Peyer's patch (tissue), 4 donors: ENCODE measurements around the gene COLEC11. TPM values are rescaled to one million over a fixed set of nuclear protein-coding genes. Genes with fewer than 3 reads are reported as not detected.

Experiments
- DNase-seq, 3 donors: peaks; one replicate each; pipeline ENCODE4 v3.0.0-alpha.2; 2017 to 2019
- H3K27ac ChIP-seq, 4 donors: fragments of 200-600 bp; sonication (generic); one replicate each; pipeline ENCODE4 v1.5.1; 2016 to 2019
- H3K27me3 ChIP-seq, 2 donors: fragments of 200-600 bp; sonication (generic); one replicate each; pipeline ENCODE4 v1.5.1; 2019
- H3K36me3 ChIP-seq, 3 donors: fragments of 200-600 bp; sonication (generic); one replicate each; pipeline ENCODE4 v1.5.1; 2016 to 2019
- H3K4me1 ChIP-seq, 4 donors: fragments of 200-600 bp; sonication (generic); one replicate each; pipeline ENCODE4 v1.5.1; 2016 to 2019
- H3K4me3 ChIP-seq, 4 donors: fragments of 200-600 bp; sonication (generic); 1 replicate in 3 of 4; 2 replicates in 1 of 4; pipeline ENCODE4 v1.5.1; 2016 to 2019; ENCODE audit warnings: mild to moderate bottlenecking in 1 of 4
- H3K9me3 ChIP-seq, 4 donors: fragments of 200-600 bp; sonication (generic); one replicate each; pipeline ENCODE4 v1.5.1; 2016 to 2019; ENCODE audit warnings: mild to moderate bottlenecking in 1 of 4
- CTCF ChIP-seq, 6 experiments: fragments of 450-650 bp in 4 of 6; fragments of 200-600 bp in 2 of 6; sonication (generic) in 1 of 6; IDR thresholded peaks; one replicate each; pipeline ENCODE4 v1.5.1; 2017 to 2019; ENCODE audit warnings: antibody characterized with exemption in 6 of 6, mild to moderate bottlenecking in 3 of 6, moderate library complexity in 1 of 6
- POLR2A ChIP-seq, 2 donors: fragments of 450-650 bp; IDR thresholded peaks; one replicate each; pipeline ENCODE4 v1.5.1; 2017; ENCODE audit warnings: antibody characterized with exemption in 2 of 2, mild to moderate bottlenecking in 2 of 2, moderate library complexity in 2 of 2
- total RNA-seq, 4 donors: library from RNA; depleted of rRNA; stranded (reverse); fragments of >200 nt; gene quantifications; one replicate each; pipeline ENCODE4 v1.1.0, GENCODE V29; 2016

Gene COLEC11
- total RNA-seq, 4 donors from 2014 or later, result 0.70 to 5.8 (median 1.1) TPM; not detected in 1

DNA sequence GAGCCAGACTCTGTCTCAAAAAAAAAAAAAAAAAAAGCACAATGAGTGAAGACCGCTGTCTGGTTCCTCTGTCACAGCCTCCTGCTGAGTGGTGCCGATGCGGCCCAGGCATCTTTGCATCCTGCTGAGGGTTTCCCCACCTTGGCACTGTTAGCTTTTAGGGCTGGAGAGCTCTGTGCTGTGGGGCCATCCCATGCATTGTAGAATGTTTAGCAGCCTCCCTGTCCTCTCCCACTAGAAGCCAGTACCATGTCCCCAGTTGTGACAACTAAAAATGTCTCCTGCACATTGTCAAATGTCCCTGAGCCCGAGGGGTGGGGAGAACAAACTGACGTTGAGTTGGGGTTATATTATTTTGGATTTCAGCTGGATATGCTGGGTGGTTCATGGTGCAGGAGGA is 7.9 kb upstream of the COLEC11 start:
- Histone ChIP-seq H3K27me3 (no peaks in the 10 kb centered on the region), H3K36me3 (peaks cover 0 to 10% (median 0%) of the 10 kb centered on the region in 3 donors), H3K4me1 (peaks cover 0 to 6% (median 0%) of the 10 kb centered on the region in 4 donors), H3K27ac (no peak overlapping the region), H3K9me3 (no peaks in the 10 kb centered on the region), H3K4me3 (no peak overlapping the region)
- no peak for DNase-seq
- TF ChIP-seq CTCF (IDR thresholded peaks at IDR 0.05), result no peak
- TF ChIP-seq POLR2A (IDR thresholded peaks at IDR 0.05), result no peak

DNA sequence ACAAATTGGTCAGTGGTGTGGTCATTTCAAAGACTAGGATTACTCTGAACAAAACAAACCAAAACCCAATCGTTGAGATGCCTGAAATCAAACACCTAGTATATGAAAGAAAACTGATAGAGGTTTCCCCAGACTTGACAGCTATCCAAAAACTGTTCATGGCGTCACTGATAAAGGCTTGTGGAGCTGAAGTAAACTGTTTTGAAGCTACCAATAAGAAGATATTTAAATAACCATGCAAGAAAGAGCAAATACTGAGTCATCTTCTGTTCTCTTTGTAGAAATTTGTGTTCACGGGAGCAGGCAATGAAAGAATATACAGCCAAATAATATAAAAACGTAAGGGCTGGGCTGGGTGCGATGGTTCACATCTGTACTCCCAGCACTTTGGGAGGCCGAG is 7.5 kb upstream of the COLEC11 start:
- TF ChIP-seq POLR2A (IDR thresholded peaks at IDR 0.05) (no peak), CTCF (IDR thresholded peaks at IDR 0.05) (no peak)
- Histone ChIP-seq H3K4me1 (peaks cover 0 to 6% (median 0%) of the 10 kb centered on the region in 4 donors), H3K27ac (no peak overlapping the region), H3K36me3 (peaks cover 0 to 8% (median 0%) of the 10 kb centered on the region in 3 donors), H3K9me3 (no peaks in the 10 kb centered on the region), H3K27me3 (no peaks in the 10 kb centered on the region), H3K4me3 (no peak overlapping the region)
- DNase-seq, result no peak

- H3K4me1 ChIP-seq, result peaks cover 0 to 6% (median 0%) of the 10 kb centered on the region in 4 donors
- peaks cover 0 to 8% (median 0%) of the 10 kb centered on the region in 3 donors for H3K36me3 ChIP-seq
- H3K4me3 ChIP-seq, result no peak overlapping the region
- DNase-seq, result no peak
- no peak for TF ChIP-seq CTCF (IDR thresholded peaks at IDR 0.05)
- TF ChIP-seq POLR2A (IDR thresholded peaks at IDR 0.05), result no peak
- no peaks in the 10 kb centered on the region for H3K9me3 ChIP-seq
- H3K27ac ChIP-seq, result no peak overlapping the region
- no peaks in the 10 kb centered on the region for H3K27me3 ChIP-seq
These were observed 6.8 kb upstream of the COLEC11 start for GRCh38 chr2:3588084-3588483.

DNA sequence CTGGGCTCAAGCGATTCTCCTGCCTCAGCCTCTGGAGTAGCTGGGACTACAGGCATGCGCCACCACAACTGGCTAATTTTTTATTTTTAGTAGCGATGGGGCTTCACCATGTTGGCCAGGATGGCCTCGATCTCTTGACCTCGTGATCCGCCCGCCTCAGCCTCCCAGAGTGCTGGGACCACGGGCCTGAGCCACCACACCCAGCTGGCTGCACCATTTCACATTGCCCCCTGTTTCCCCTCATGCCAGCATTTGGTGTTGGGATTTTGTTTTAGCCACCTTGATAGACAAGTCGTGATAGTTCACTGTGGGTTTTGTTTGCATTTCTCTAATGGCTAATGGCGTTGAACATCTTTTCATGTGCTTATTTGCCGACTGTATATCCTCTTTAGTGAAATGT is 5.8 kb upstream of the COLEC11 start:
- no peaks in the 10 kb centered on the region for H3K36me3 ChIP-seq
- TF ChIP-seq POLR2A (IDR thresholded peaks at IDR 0.05) (no peak), CTCF (IDR thresholded peaks at IDR 0.05) (no peak)

GRCh38 chr2:3595404-3595803 is 492 bp downstream of the COLEC11 start:
- TF ChIP-seq CTCF (IDR thresholded peaks at IDR 0.05) (no peak), POLR2A (IDR thresholded peaks at IDR 0.05) (no peak)

More for the DNA sequence above, 5.8 kb upstream of the COLEC11 start:
- Histone ChIP-seq H3K27me3 (no peaks in the 10 kb centered on the region), H3K9me3 (no peaks in the 10 kb centered on the region), H3K27ac (no peak overlapping the region), H3K4me3 (no peak overlapping the region), H3K4me1 (peaks cover 0 to 6% (median 0%) of the 10 kb centered on the region in 4 donors)
- no peak for DNase-seq

DNA sequence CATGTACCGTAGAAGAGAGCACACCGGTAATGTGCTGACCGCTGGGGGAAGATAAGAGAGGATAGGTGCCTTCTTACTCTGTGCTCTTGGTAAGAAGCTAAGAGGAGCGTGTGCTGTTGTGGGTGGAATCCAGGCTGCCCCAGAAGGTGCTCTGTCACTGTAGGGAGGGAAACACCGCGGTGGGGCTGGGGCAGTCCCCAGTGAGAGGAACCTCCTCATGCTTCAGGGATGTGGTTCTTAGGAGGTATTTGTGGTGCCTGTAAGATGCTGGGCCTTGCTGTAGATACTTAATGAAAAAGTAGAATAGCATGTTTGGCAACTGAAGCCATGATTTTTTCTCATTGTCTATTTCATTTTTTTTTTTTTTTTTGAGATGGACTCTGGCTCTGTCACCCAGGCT is 1.1 kb downstream of the COLEC11 start:
- no peak for DNase-seq
- H3K9me3 ChIP-seq, result no peaks in the 10 kb centered on the region
- no peaks in the 10 kb centered on the region for H3K36me3 ChIP-seq
- no peak overlapping the region for H3K27ac ChIP-seq
- no peaks in the 10 kb centered on the region for H3K27me3 ChIP-seq
- no peaks in the 10 kb centered on the region for H3K4me1 ChIP-seq
- no peak overlapping the region for H3K4me3 ChIP-seq
- TF ChIP-seq POLR2A (IDR thresholded peaks at IDR 0.05) (no peak), CTCF (IDR thresholded peaks at IDR 0.05) (no peak)

More at GRCh38 chr2:3595404-3595803, 492 bp downstream of the COLEC11 start:
- Histone ChIP-seq H3K36me3 (no peaks in the 10 kb centered on the region), H3K9me3 (no peaks in the 10 kb centered on the region), H3K27ac (no peak overlapping the region), H3K4me3 (no peak overlapping the region), H3K4me1 (no peaks in the 10 kb centered on the region), H3K27me3 (no peaks in the 10 kb centered on the region)
- no peak for DNase-seq
